Activated CD4-positive, alpha-beta T cell treated with anti-CD3 and anti-CD28 coated beads, Interleukin-2, Interleukin-6, amounts not matched to agents 100 ng/mL and 50 ng/mL, durations not matched to agents 16 hours and 8 hours (primary cell): Measurements from ENCODE around the gene LRP2.
A peak's percentile ranks its signal among the peaks of the same experiment; 100 is the strongest.

Experiments used
- DNase-seq: peaks from one replicate; pipeline ENCODE4 v3.0.0-alpha.2; 2020

LRP2 gene

DNA sequence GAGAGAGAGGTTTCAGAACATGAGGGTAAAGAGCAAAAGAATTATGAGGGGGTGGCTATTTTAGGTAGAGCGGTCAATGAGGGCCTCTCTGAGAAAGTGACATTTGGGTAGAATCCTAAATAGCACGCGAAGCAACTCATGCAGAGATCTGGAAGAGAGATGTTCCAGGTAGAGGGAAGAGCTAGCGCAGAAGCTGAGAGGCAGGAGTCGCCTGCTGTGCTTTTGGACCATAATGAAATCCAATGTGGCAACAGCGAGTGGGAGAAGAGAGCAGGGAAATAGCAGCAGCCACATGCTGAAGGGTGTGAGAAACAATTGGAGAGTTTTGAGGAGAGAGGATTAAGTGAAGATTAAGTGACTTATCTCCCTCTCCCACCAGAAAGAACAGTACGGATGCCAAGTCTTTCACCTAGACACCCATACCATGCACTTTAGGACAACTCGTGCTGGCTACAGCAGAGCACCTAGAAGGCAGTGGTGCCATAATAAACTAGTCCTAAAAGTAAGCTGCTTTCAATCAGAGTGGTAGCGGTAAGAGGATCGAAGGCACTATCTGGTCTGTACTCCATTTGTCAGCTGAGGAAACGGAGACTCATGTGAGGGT is 129.7 kb downstream of the LRP2 start:
- DNase-seq: no peak

DNA sequence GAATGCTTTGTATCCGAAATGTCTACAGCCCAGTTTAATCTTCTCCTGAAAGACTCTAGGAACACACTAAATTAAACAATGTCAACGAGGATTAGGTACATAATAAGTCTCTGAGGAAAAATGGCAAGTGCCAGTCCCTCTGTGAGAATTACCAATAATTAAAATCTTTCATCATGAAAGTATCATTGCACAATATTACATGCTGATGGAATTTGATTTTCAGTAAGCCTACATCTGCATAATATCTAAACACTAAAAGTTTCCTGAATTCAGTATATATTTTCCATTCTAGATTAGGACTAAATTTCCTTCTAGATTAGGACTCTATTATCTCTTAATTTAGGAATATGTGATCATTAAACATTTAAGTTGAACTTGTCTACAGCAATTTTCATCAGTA is 132.1 kb downstream of the LRP2 start:
- DNase-seq: no peak

DNA sequence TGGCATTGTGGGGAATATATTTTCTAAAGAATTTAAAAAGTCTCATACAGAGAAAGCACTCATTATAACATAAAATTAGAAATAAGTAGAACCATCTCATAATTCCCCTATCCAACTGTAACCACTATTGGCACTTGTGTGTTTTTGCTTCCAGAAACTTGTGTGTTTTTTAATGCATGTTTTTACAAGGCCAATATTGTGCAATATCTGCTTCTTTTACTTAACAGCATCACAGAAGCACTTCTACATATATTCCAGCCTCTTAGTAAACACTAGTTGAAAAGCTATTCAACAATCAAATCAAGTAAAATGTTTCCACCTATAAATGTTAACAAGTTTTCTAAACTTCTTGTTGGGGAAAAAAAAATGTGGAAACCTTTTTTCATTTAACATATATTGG is 132.7 kb downstream of the LRP2 start:
- no peak for DNase-seq

DNA sequence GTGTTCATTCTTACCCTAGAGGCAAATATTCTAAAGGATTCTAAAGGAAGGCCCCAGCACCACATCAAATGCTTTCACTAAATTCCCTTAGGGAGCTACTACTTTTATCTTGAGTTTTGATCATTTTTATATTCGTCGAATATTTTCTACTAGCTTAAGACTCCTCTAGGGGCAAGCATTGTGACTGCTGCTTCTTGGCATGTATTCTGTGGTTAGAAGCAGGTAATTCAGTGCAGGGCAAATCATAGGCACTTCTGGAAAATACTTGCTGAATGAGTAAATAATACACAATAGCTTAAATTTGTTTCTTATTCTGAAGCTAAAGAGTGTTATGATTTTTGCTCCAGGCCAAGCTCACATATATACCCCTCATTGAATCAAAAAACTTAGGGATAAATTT is 136.4 kb downstream of the LRP2 start:
- DNase-seq: no peak

DNA sequence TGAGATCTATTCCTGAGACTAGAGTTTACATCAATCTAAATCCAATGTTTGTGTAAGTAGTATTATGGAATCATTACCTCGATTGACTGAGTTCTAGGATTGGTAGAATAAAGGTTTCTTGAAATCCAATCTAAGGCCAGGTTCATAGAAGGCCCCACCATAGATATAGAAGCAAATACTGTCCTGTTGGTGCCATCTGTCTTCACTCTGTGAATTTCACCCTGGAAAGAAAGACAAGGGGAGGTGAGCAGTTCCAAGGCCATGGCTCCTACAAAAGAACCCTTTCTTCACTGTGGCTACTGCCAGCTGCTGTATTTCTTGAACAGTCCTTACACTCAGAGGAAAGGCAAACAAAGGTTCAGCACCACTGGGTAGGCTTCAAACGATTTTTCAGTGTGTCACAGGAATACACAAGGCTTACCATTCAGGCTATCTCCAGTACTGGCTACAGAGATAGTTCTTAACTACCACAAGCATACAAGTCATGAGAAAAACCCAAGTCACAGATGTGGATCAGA is 137.0 kb downstream of the LRP2 start:
- no peak for DNase-seq

DNA sequence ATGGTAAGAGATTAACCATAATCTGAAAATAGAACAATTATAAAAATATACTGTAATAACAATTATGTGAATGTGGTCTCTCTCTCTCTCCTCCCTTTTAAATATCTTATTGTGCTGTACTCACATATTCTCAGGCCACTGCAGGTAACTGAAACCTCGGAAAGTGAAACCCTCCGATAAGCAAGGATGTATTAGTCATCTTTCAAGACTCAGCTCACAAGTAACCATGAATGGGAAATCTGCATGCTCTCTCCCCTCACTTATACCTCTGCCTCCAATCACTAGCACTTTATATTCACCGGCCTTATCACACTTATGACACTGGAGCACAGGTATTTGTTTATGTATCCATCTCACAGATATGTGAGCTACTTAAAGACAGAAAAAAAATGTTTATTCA is 139.7 kb downstream of the LRP2 start:
- peak; percentile 11 for DNase-seq

DNA sequence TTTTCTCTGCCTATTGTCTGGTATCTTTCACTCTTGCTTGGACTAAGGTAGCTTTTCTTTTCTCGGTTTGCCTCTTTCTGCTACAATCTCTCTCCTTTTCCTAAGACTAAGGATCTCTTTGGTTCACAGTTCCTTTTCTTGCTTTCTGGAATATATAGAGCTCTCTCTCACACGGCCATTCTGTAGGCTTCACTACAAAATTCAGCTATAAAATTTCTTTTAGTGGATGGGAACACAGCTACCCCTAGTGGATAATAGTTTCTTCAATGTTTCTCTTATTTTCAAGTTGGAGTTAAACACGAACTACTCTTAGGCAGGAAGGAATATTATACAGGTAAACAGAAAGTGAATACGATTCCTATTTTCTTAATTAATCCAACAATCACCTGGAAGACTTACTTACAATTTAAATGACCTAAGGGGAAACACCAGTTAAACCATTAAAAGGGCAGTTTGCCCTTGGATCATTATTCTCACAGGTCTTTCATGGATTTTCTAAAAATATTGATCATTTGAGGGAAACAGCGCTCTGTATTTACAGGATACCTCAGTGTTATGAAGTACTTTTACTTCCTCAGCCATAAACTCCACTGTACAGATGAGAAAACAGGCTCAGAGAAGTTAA is 140.5 kb downstream of the LRP2 start:
- DNase-seq: peak; percentile 1

DNA sequence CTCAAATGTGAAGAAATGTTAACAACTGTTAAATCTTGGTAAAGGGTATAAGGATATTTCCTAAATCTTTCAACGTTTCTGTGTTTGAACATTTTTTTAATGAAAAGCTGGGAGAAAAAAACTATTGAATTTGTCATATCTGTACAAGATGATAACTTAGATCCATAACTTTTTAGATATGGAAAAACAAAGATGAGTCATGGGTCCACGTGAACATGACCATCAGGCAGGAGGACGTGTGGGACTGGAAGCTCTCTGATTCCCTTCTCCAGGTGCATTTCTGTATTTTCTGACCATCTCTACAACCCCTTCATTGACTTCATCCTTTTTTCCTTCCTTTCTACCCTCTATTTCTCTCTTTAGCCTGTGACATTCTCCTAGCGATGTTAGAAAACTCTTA is 151.4 kb downstream of the LRP2 start:
- no peak for DNase-seq

DNA sequence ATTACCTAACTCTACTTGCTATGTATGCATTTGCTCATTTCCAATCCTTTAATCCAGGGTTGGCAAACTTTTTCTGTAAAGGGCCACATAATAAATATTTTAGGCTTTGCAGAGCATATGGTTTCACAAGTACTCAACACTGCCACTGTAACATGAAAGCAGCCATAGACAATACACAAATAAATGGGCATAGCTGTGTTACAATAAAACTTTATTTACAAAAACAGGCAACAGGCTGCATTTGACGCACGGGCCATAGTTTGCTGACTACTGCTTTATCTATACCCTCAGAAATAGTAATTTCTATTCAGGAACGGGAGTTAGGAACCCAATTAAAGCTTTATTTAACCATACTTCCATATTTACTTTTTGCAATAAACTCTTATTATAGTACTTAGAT is 154.3 kb downstream of the LRP2 start:
- DNase-seq: no peak

DNA sequence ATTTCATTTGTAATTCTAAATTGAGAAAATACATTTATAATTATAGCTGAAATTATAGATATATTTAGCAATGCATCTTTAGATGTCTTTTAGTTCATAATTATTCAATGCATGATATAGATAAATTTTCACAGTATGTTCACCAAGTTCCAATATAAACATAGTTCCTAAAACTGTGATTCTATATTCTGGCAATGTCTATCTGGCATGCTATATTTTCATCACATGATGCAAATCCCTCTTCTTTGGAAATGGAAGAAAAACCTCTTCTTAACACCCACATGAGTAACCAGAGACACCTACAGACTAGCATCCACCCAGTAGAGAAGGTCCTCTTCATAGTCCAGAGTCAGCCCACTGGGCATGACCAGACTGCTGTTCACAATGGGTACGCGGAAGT is 157.2 kb downstream of the LRP2 start:
- DNase-seq: no peak

DNA sequence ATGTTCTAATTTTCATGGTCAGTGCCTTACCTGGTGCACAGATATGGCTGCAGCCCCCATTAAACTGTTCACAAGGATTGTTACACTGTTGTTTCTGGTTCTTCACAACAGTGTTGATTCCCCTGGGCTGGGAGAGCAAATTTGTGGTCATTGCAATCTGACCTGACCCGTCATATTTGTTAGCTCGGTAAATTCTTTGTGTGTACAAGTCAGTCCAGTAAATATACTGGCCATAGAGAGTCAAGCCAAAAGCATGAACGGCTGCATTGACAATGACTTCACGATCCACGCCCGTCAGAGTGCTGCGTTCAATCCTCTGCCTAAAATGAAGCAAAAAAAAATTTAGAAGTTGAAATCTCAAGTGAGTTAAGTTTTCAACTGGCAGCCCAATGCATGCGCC is 158.4 kb downstream of the LRP2 start:
- no peak for DNase-seq

DNA sequence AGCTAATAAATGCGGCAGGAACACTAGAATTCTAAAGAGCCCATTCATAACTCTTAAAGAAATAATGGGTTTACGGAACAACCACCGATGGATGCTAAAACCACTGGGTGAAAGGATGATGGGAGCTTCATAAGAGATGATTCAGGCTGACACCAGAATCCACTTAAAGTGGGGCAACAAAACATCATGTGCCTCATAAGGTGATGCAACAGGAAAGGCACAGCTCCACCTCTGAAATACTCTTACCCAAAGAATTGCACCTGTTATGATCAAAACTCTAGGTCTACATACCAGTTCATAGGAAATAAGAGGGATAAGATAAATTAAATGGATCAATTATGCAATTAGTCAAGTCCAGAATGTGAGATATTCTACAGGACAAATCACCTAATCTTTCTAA is 161.6 kb downstream of the LRP2 start:
- no peak for DNase-seq

DNA sequence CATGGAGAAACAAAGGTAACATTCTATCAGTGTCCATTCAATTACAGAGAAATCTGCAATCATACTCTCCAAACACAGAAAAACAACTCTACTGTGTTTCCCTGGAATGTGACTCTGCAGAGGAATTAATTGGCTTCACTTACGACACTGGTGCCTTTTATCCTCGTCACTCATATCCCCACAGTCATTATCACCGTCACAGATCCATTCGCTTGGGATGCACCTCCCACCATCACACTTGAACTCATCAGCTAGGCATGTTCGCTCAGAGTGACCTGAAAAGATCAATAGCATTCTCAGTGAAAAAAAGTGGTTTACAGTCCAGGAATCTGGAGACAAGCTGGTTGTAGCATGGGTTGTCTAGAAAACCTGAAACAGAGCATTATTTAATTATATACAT is 168.7 kb downstream of the LRP2 start:
- no peak for DNase-seq

DNA sequence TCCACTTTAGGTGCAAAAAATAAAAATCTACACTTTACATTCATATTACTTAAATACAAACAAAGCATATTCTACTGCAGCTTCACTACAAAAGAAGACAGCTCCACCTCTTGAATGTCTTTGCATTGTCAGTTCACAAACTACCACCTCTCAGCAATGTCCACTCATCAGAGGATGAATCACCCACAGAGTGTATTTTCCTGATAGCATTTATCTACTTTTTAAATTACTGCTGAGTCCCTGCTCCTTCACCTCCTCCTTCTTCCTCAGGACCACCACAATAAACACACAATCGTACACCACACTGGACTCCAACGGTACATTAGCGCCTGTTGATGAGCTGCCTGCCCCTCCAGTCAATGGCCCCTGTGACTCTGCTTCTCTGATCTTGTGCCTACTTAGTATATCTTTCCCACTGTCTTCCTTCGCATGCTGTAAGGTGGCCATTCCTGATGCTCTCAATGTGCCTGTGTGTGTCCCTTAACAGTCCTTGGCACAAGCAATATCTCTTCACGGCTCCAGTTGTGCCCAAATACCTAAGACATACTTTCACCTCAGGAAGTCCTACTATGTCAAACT is 172.0 kb downstream of the LRP2 start:
- no peak for DNase-seq

DNA sequence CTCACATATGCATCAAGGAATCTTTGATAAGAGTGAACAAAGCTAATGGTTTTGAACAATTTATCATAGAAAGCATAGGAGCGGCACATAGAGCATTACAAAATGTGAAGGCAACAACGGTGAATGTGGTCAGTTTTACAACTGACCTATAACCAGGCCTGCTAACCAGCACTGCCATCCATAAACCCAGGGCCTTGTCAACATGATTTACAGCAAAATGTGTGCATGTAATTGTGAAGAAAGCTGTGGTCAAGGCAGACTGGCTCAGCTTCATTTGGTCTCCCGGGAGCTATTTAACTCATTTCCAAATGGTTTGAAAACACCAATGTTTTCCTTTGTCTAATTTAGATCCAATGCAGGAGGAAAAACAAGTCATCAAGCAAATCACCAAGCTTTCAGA is 173.2 kb downstream of the LRP2 start:
- DNase-seq: no peak

DNA sequence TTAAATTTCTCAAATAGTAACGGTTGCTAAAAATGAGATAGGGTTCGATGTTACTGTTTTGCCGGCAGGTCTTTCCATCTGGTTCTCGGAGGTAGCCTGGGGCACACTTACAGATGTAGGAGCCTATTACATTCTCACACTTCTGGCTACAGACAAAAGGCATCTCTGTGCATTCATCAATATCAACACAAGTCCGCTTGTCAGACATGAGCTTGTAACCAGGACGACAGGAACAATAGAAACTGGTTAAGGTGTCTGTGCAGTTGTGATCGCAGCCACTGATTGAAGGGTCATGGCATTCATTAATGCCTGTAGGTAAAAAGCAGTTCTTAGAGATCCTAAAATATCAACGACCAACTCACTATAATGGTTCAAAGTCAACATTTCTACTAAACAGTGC is 176.6 kb downstream of the LRP2 start:
- no peak for DNase-seq

DNA sequence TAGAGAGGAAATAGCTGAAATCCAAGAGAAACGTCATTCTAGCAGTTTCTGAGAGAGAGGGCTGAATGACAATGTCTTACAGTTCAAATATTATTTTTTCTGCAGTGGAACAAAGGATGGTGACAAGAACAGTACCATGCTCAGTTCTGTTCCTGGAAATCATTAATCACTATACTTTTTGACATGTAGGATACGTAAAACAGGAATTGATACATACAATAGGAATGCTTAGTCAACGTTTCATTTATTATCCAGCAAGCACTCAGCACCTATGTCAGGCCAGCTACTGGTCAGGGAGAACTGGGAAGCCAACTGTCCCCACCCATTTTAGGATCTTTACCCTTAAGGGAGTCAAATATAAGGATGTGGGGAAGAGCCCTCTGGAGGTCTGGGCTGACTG is 178.3 kb downstream of the LRP2 start:
- DNase-seq: no peak

DNA sequence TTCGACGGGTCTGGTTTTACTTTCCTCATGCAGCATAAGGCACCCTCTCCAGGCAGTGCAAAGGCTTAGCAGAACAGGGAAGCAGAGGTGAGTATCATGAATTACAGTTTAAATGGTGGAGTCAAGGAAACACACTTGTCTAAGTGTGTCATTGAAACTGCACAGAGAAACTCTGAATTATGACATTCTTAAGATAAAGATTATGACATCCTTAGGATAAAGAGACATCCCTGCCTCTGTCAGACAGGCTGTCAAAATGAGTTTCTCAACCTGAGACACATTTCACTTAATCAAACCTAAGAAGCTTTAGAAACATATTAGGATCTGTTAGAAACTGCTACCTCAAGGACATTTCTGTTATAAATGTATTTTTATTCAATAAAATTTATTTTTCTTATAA is 179.8 kb downstream of the LRP2 start:
- no peak for DNase-seq

DNA sequence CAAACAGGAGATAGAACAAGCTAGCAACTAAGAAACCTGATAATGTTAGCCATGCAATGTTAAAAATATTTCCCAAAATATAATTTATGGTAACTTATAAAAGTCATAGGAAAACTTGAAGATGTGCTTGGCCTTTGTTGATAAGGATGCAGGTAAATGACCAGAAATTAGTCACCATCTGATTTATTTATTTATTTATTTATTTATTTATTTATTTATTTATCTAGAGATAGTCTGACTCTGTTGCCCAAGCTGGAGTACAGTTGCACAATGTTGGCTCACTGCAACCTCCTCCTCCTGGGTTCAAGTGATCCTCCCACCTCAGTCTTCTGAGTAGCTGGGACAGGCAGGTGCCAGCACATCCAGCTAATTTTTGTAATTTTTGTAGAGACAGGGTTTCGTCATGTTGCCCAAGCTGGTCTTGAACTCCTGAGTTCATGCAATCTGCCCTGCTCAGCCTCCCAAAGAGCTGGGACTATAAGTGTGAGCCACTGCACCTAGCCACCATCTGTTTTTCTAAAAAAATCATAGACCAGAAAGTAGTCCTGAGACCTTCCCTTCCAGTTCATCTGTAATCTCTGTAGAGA is 183.4 kb downstream of the LRP2 start:
- DNase-seq: no peak

DNA sequence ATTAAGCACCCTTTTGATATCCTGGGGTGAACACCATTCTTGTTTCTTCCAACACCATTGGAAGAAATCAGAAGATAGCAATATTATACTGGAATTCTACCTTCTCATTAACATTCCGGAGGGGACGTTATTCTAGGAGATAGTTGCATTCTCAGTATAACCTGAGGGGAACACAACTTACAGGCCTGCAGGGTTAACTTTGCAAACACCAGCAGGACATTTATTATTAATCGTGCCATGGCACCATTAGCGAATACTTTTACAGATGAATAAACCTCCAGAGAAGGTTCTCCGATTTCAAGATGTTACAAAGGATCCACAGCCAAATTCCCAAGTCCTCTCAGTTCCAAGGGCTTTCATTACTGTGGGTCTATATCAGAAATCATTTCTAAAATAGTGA is 184.0 kb downstream of the LRP2 start:
- no peak for DNase-seq

DNA sequence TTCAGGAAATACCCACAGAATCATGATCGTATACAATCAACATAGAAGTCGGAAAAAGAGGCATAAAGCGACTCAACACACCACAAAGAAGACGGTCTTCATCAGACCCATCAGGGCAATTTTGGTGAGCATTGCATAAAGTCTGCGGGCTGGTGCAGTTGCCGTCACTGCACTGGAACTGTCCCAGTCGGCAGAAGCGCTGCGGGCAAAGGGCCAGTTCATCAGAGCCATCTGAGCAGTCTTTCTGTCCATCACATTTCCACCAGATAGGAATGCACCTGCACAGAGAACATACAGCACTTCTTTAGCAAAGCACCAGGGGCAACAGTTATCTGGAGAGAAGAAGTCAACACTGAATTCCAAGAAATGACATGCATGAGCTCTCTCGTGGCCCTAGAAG is 187.2 kb downstream of the LRP2 start:
- no peak for DNase-seq

DNA sequence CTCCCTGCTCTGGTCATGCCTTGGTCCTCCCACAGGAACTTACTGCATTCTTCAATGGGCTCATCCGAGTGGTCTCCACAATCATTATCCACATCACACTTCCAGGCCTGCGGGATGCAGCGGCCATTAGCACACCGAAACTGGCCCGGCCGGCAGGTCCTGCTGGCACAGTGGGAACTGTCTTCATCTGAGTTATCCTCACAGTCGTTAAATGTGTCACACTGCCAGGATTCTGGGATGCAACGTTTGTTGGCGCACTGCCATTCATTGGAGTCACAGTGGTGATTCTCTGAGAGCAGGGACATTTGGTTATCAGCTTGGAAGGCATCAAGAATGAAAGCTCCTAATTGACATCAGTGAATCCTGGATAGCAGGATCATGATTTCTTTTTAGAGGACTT is 188.5 kb downstream of the LRP2 start:
- DNase-seq: no peak

DNA sequence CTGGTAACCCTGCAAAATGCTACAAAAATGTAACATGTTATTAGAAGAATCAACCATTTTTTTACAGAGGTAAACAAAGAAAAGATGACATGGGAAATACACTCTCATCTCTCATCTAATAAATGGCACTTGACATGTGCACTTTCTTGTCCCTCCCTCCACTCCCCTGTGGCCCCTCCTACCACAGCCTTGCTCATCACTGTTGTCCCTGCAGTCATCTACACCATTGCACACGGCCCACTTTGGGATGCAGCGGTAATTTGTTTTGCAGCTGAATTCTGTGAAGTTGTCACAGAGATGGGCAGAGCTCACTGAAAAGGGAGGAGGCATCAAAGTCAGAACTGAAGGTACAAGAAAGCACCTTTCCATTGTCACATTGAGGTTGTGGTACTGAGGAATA is 189.4 kb downstream of the LRP2 start:
- DNase-seq: no peak

DNA sequence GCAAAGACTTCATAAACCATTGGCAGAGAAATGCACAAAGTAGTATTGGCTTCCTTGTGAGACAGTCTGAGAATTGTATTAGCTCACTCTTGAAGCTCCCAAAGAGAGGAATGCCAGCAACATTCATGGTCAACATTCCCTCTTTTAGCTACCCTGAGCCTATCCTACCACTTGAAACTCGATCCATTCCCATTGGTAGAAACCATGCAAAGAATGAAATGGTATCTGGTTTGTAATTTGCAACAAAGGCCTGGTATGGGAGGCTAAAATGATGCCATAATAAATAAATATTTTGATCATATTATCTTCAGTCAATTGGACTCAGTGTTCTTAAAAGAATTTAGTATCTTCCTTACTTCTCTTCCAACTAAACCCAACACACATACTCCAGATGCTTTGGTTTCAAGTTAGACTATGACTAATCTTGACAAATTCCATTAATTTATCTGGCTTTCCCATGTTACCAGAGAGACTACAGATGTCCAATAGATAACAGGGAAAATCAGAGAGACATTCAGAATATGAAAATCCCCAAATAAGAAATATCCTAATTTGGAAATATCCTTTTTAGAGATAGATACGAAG is 190.1 kb downstream of the LRP2 start:
- no peak for DNase-seq
